SK-N-SH (cell line): Measurements from ENCODE around the gene REX1BD. TPM values are rescaled to one million over a fixed set of nuclear protein-coding genes. Genes with fewer than 3 reads are reported as not detected.
A peak's percentile ranks its signal among the peaks of the same experiment; 100 is the strongest.

Experiments
- CTCF ChIA-PET: fragments of 300-600, 350-600 bp; formaldehyde crosslinking; extraction: SDS; loops from one replicate; lab custom pipeline; 2021; lab: Yijun Ruan, JAX
- POLR2A ChIA-PET: fragments of 350-600 bp; sonication (Branson Sonifier 250); formaldehyde crosslinking; extraction: SDS; loops from one replicate; lab custom pipeline; 2020; ENCODE audit warnings: antibody characterized with exemption, inconsistent platforms; lab: Yijun Ruan, JAX
- DNase-seq: peaks from one replicate; pipeline ENCODE4 v3.0.0; 2012
- H2AFZ ChIP-seq: fragments of 200-600 bp; sonication (generic); 2 replicates; pipeline ENCODE4 v1.8.1; 2016; ENCODE audit warnings: antibody characterized with exemption, mild to moderate bottlenecking, low read depth
- H3F3A ChIP-seq: fragments of 200-600 bp; sonication (generic); replicated peaks from 2 replicates; pipeline ENCODE3; 2016; ENCODE audit warnings: antibody characterized with exemption, mild to moderate bottlenecking; ENCODE audit not compliant: insufficient read depth
- H3K27ac ChIP-seq, 2 experiments: fragments of 200-500 bp in 1 of 2; fragments of 200-600 bp in 1 of 2; sonication (Bioruptor generic) in 1 of 2; sonication (generic), shearing (Covaris generic) in 1 of 2; 2 replicates each; pipeline versions ENCODE4 v1.5.1 to v1.6.1; 2014 to 2016; ENCODE audit warnings: low read depth in 2 of 2, inconsistent platforms in 1 of 2, low read length in 1 of 2, mild to moderate bottlenecking in 1 of 2, mixed read lengths in 1 of 2
- H3K27me3 ChIP-seq: fragments of 200-600 bp; sonication (generic), shearing (Covaris generic); 2 replicates; pipeline ENCODE4 v1.6.1; 2016; ENCODE audit warnings: mixed run types; ENCODE audit not compliant: insufficient read depth
- H3K36me3 ChIP-seq, 2 experiments: fragments of 200-500 bp in 1 of 2; fragments of 200-600 bp in 1 of 2; sonication (Bioruptor generic) in 1 of 2; sonication (generic) in 1 of 2; replicated peaks in 1 of 2; 2 replicates each; pipeline versions ENCODE3 to v1.5.1; 2014 to 2016; ENCODE audit warnings: low read length in 1 of 2, mild to moderate bottlenecking in 1 of 2; ENCODE audit not compliant: insufficient read depth in 2 of 2, control insufficient read depth in 1 of 2
- H3K4me1 ChIP-seq, 2 experiments: fragments of 200-500 bp in 1 of 2; fragments of 200-600 bp in 1 of 2; sonication (Bioruptor generic) in 1 of 2; sonication (generic), shearing (Covaris generic) in 1 of 2; 2 replicates each; pipeline versions ENCODE4 v1.5.1 to v1.6.1; 2014 to 2016; ENCODE audit warnings: low read depth in 1 of 2, low read length in 1 of 2, mixed run types in 1 of 2; ENCODE audit not compliant: insufficient read depth in 2 of 2, control insufficient read depth in 1 of 2
- H3K4me2 ChIP-seq: fragments of 200-600 bp; sonication (generic), shearing (Covaris generic); 2 replicates; pipeline ENCODE4 v1.6.1; 2017; ENCODE audit warnings: mixed run types
- H3K4me3 ChIP-seq, 2 experiments: fragments of 200-500 bp in 1 of 2; fragments of 200-600 bp in 1 of 2; sonication (Bioruptor generic) in 1 of 2; sonication (generic), shearing (Covaris generic) in 1 of 2; 2 replicates each; pipeline versions ENCODE4 v1.5.1 to v1.8.1; 2014 to 2016; ENCODE audit warnings: low read depth in 2 of 2, inconsistent platforms in 1 of 2, low read length in 1 of 2, mild to moderate bottlenecking in 1 of 2, mixed read lengths in 1 of 2, moderate library complexity in 1 of 2
- H3K79me2 ChIP-seq: fragments of 200-600 bp; sonication (generic); 2 replicates; pipeline ENCODE4 v1.8.1; 2017; ENCODE audit warnings: mild to moderate bottlenecking; ENCODE audit not compliant: insufficient read depth
- H3K9ac ChIP-seq: fragments of 200-600 bp; sonication (generic); 2 replicates; pipeline ENCODE4 v1.6.1; 2017; ENCODE audit warnings: mixed run types
- H3K9me2 ChIP-seq: fragments of 200-600 bp; sonication (generic); 2 replicates; pipeline ENCODE4 v1.6.1; 2017; ENCODE audit warnings: mixed run types
- H3K9me3 ChIP-seq: fragments of 200-600 bp; sonication (generic); 2 replicates; pipeline ENCODE4 v1.6.1; 2017; ENCODE audit warnings: mixed run types, mild to moderate bottlenecking, moderate library complexity
- H4K20me1 ChIP-seq: fragments of 200-600 bp; sonication (generic); 2 replicates; pipeline ENCODE4 v1.6.1; 2017; ENCODE audit warnings: mild to moderate bottlenecking, mixed run types; ENCODE audit not compliant: insufficient read depth
- CHD2 ChIP-seq: fragments of 150-350 bp; IDR thresholded peaks from 2 replicates; pipeline ENCODE4 v1.6.1; 2018; ENCODE audit warnings: low read length; ENCODE audit not compliant: partially characterized antibody
- CTCF ChIP-seq: fragments of 200-600 bp; sonication (generic); IDR thresholded peaks from 2 replicates; pipeline ENCODE4 v1.6.1; 2017; ENCODE audit warnings: antibody characterized with exemption, mild to moderate bottlenecking, moderate library complexity
- FOXM1 ChIP-seq: IDR thresholded peaks from 2 replicates; pipeline ENCODE4 v1.4.0; 2012; ENCODE audit warnings: low read depth, mild to moderate bottlenecking
- IRF3 ChIP-seq: fragments of 150-350 bp; IDR thresholded peaks from 2 replicates; pipeline ENCODE4 v1.6.1; 2016; ENCODE audit warnings: mild to moderate bottlenecking, low read depth, low read length
- MXI1 ChIP-seq: IDR thresholded peaks from 2 replicates; pipeline ENCODE4 v1.6.1; 2012; ENCODE audit warnings: mild to moderate bottlenecking, low read depth, low read length, improper control_type of control experiment
- PBX3 ChIP-seq: IDR thresholded peaks from 2 replicates; pipeline ENCODE4; 2012
- RAD21 ChIP-seq: IDR thresholded peaks from 2 replicates; pipeline ENCODE4 v1.6.1; 2012; ENCODE audit warnings: mild to moderate bottlenecking, low read length
- SIN3A ChIP-seq: IDR thresholded peaks from 2 replicates; pipeline ENCODE4 v1.6.1; 2012; ENCODE audit warnings: low read depth, mild to moderate bottlenecking, low read length, moderate library complexity, borderline replicate concordance
- SMC3 ChIP-seq: IDR thresholded peaks from 2 replicates; pipeline ENCODE4 v1.6.1; 2012; ENCODE audit warnings: low read depth, low read length, improper control_type of control experiment
- TAF1 ChIP-seq: IDR thresholded peaks from 2 replicates; pipeline ENCODE4 v1.6.1; 2012; ENCODE audit warnings: low read depth, mild to moderate bottlenecking, low read length, moderate library complexity, borderline replicate concordance
- ZBTB33 ChIP-seq: IDR thresholded peaks from 2 replicates; pipeline ENCODE4 v1.4.0; 2012; ENCODE audit warnings: low read depth, borderline replicate concordance
- WGBS: methylation state at CpG from one replicate; pipeline ENCODE4 v1.1.6; 2017; ENCODE audit warnings: low lambda C conversion rate; 5-methylcytosine and 5-hydroxymethylcytosine counted together
- polyA plus RNA-seq, 3 experiments: library from polyadenylated mRNA; depleted of rRNA; stranded (reverse); fragments of >200 nt; gene quantifications; 2 replicates each; pipeline ENCODE4 v1.2.3, GENCODE V29; 2012

The REX1BD gene
- polyA plus RNA-seq, 1 of the 3 experiments (the other 2 are of a cell fraction), result 159 TPM

- TF ChIP-seq IRF3 (no peak), TAF1 (no peak), FOXM1 (no peak)
These were observed 4.9 kb downstream of the REX1BD start (continued) for GRCh38 chr19:18593367-18594095.

GRCh38 chr19:18594096-18594823 lies 5.7 kb downstream of the REX1BD start:
- Histone ChIP-seq H3F3A (peaks cover 35% of the 10 kb centered on the region), H3K79me2 (peaks cover 7% of the 10 kb centered on the region; the same call in 1 of the 2 replicates), H3K4me1 (peaks cover 6 to 36% of the 10 kb centered on the region in 2 experiments; a peak in 2 of 4 replicates), H3K9ac (no peak overlapping the region), H3K9me2 (no peaks in the 10 kb centered on the region), H3K27me3 (no peaks in the 10 kb centered on the region), H3K36me3 (no peaks in the 10 kb centered on the region), H2AFZ (no peak overlapping the region), H3K27ac (no peak overlapping the region), H3K9me3 (no peaks in the 10 kb centered on the region), H4K20me1 (no peaks in the 10 kb centered on the region), H3K4me3 (peak overlapping the region; percentile 32 to 46; a peak in 3 of 4 replicates), H3K4me2 (peak overlapping the region; percentile 89)
- DNase-seq, result peak; percentile 96
- 18% methylated on average over 22 of the region's 54 CpGs for WGBS
- TF ChIP-seq ZBTB33, result no peak
- TF ChIP-seq RAD21, result peak; percentile 75
- TF ChIP-seq SMC3, result peak; percentile 76
- no peak for TF ChIP-seq CHD2
- no peak for TF ChIP-seq PBX3
- TF ChIP-seq SIN3A, result peak; percentile 15; the same call in 1 of the 2 replicates
- peak; percentile 75 for TF ChIP-seq CTCF
- peak; percentile 64 for TF ChIP-seq MXI1
- ChIA-PET POLR2A (interaction anchor here (1.0 to 1.2 kb wide), 3 partner anchors 253 to 325 kb away, joined by 3 to 4 read pairs (median 4); partner anchors contain the start of genes COPE and DDX49), CTCF (interaction anchor here (0.6 to 10.5 kb wide), 39 partner anchors 10 to 802 kb away, joined by 3 to 234 read pairs (median 4); partner anchors contain the start of genes CERS1, COPE, CRLF1 and DDX49)
